OCI-LY7 (cell line): ENCODE results near the gene TSACC.

Experiments
- CTCF ChIP-seq: fragments of 200-600 bp; sonication (generic); conservative IDR thresholded peaks from 2 replicates; pipeline ENCODE4 v1.5.1; 2014; ENCODE audit warnings: mild to moderate bottlenecking, antibody characterized with exemption, low read length, moderate library complexity, mixed read lengths
- EZH2phosphoT487 ChIP-seq: fragments of 200-600 bp; sonication (generic); IDR thresholded peaks from 2 replicates; pipeline ENCODE4 v1.6.1; 2018; ENCODE audit warnings: low read depth, borderline replicate concordance, mild to moderate bottlenecking, mixed run types, antibody characterized with exemption, low read length, moderate library complexity, mixed read lengths

- no peak for TF ChIP-seq CTCF
- no peak for TF ChIP-seq EZH2phosphoT487
Observed at GRCh38 chr1:156386949-156387869, 48.9 kb downstream of the TSACC start.
